ENCODE data around the gene RNF181. TPM values are rescaled to one million over a fixed set of nuclear protein-coding genes. Genes with fewer than 3 reads are reported as not detected.

Gene RNF181
- total and polyA plus RNA-seq, 4 donors, result 90.2 to 296 (median 185) TPM

- ATAC-seq (ENCODE audit: insufficient read depth, low FRiP score) (peak; percentile 49), DNase-seq (peak; percentile 46 to 68 (median 56))
- peaks cover 10 to 46% (median 36%) of the 10 kb centered on the region in 5 donors for H3K4me1 ChIP-seq (ENCODE audit: control insufficient read depth in 5 of 5, insufficient read depth in 5 of 5, low read length in 5 of 5)
- H3K9me3 ChIP-seq (ENCODE audit: control insufficient read depth in 4 of 4, insufficient read depth in 3 of 4, low read length in 3 of 4), result no peaks in the 10 kb centered on the region
- H3K27me3 ChIP-seq (ENCODE audit: control insufficient read depth in 3 of 3, insufficient read depth in 3 of 3, low read length in 2 of 3), result no peaks in the 10 kb centered on the region
- H3K27ac ChIP-seq (ENCODE audit: low read depth in 1 of 2, low read length in 1 of 2), result peak within 1 kb of the TSS; percentile 83 to 95
- no peak for TF ChIP-seq CTCF (IDR thresholded peaks at IDR 0.05; ENCODE audit: control extremely low read depth, extremely low read depth)
- WGBS, 2 donors, result 13 to 26% methylated on average over 32 to 52 of the region's 52 CpGs
- H3K36me3 ChIP-seq (ENCODE audit: control insufficient read depth in 4 of 4, insufficient read depth in 4 of 4, low read length in 4 of 4), result peaks cover 0 to 7% (median 0%) of the 10 kb centered on the region in 4 donors
- H3K9ac ChIP-seq (ENCODE audit: insufficient read depth in 1 of 2, low read length in 2 of 2), result peak within 1 kb of the TSS; percentile 48 to 75
- peak within 1 kb of the TSS; percentile 56 for H3K4me3 ChIP-seq
Measured at GRCh38 chr2:85584354-85584856, 11.1 kb upstream of the RNF181 start, which contains the start of gene VAMP5. VAMP5 (plus strand) TSS chr2:85584431; CDS start chr2:85584491, 60 bp downstream.

GRCh38 chr2:85584857-85585780, 10.4 kb upstream of the RNF181 start:
- peaks cover 0 to 7% (median 0%) of the 10 kb centered on the region in 4 donors for H3K36me3 ChIP-seq (ENCODE audit: control insufficient read depth in 4 of 4, insufficient read depth in 4 of 4, low read length in 4 of 4)
- no peak for TF ChIP-seq CTCF (IDR thresholded peaks at IDR 0.05; ENCODE audit: control extremely low read depth, extremely low read depth)
- WGBS, 2 donors, result 20 to 25% methylated on average over 8 to 9 of the region's 9 CpGs
- H3K27ac ChIP-seq (ENCODE audit: low read depth in 1 of 2, low read length in 1 of 2), result peak overlapping the region; percentile 83 to 95
- no peaks in the 10 kb centered on the region for H3K27me3 ChIP-seq (ENCODE audit: control insufficient read depth in 3 of 3, insufficient read depth in 3 of 3, low read length in 2 of 3)
- ATAC-seq (ENCODE audit: insufficient read depth, low FRiP score) (peak; percentile 47), DNase-seq (peak; percentile 32 to 77 (median 53))
- H3K9me3 ChIP-seq (ENCODE audit: control insufficient read depth in 4 of 4, insufficient read depth in 3 of 4, low read length in 3 of 4), result no peaks in the 10 kb centered on the region
- H3K9ac ChIP-seq (ENCODE audit: insufficient read depth in 1 of 2, low read length in 2 of 2), result peak overlapping the region; percentile 48 to 75
- H3K4me3 ChIP-seq, result peak overlapping the region; percentile 56
- H3K4me1 ChIP-seq (ENCODE audit: control insufficient read depth in 5 of 5, insufficient read depth in 5 of 5, low read length in 5 of 5), result peaks cover 10 to 44% (median 34%) of the 10 kb centered on the region in 5 donors

- no peak for TF ChIP-seq CTCF (IDR thresholded peaks at IDR 0.05; ENCODE audit: control extremely low read depth, extremely low read depth)
- ATAC-seq (ENCODE audit: insufficient read depth, low FRiP score) (peak; percentile 4), DNase-seq (no peak)
- peaks cover 10 to 47% (median 38%) of the 10 kb centered on the region in 5 donors for H3K4me1 ChIP-seq (ENCODE audit: control insufficient read depth in 5 of 5, insufficient read depth in 5 of 5, low read length in 5 of 5)
- 10 to 50% methylated on average over 1 of the region's 1 CpG for WGBS, 2 donors
- H3K4me3 ChIP-seq, result no peak overlapping the region
- peak overlapping the region; percentile 83 to 95 for H3K27ac ChIP-seq (ENCODE audit: low read depth in 1 of 2, low read length in 1 of 2)
- H3K27me3 ChIP-seq (ENCODE audit: control insufficient read depth in 3 of 3, insufficient read depth in 3 of 3, low read length in 2 of 3), result no peaks in the 10 kb centered on the region
- H3K9ac ChIP-seq (ENCODE audit: insufficient read depth in 1 of 2, low read length in 2 of 2), result no peak overlapping the region
- H3K9me3 ChIP-seq (ENCODE audit: control insufficient read depth in 4 of 4, insufficient read depth in 3 of 4, low read length in 3 of 4), result no peaks in the 10 kb centered on the region
- H3K36me3 ChIP-seq (ENCODE audit: control insufficient read depth in 4 of 4, insufficient read depth in 4 of 4, low read length in 4 of 4), result peaks cover 0 to 7% (median 0%) of the 10 kb centered on the region in 4 donors
Measured at GRCh38 chr2:85585781-85586105, 9.8 kb upstream of the RNF181 start.
